SK-N-SH (cell line): ENCODE results near the gene TMEM179. TPM values are rescaled to one million over a fixed set of nuclear protein-coding genes. Genes with fewer than 3 reads are reported as not detected.

Experiments used
- CTCF ChIA-PET: fragments of 300-600, 350-600 bp; formaldehyde crosslinking; extraction: SDS; loops from one replicate; lab custom pipeline; 2021; lab: Yijun Ruan, JAX
- POLR2A ChIA-PET: fragments of 350-600 bp; sonication (Branson Sonifier 250); formaldehyde crosslinking; extraction: SDS; loops from one replicate; lab custom pipeline; 2020; ENCODE audit warnings: antibody characterized with exemption, inconsistent platforms; lab: Yijun Ruan, JAX
- DNase-seq: peaks from one replicate; pipeline ENCODE4 v3.0.0; 2012
- H2AFZ ChIP-seq: fragments of 200-600 bp; sonication (generic); 2 replicates; pipeline ENCODE4 v1.8.1; 2016; ENCODE audit warnings: antibody characterized with exemption, mild to moderate bottlenecking, low read depth
- H3F3A ChIP-seq: fragments of 200-600 bp; sonication (generic); replicated peaks from 2 replicates; pipeline ENCODE3; 2016; ENCODE audit warnings: antibody characterized with exemption, mild to moderate bottlenecking; ENCODE audit not compliant: insufficient read depth
- H3K27ac ChIP-seq, 2 experiments: fragments of 200-500 bp in 1 of 2; fragments of 200-600 bp in 1 of 2; sonication (Bioruptor generic) in 1 of 2; sonication (generic), shearing (Covaris generic) in 1 of 2; 2 replicates each; pipeline versions ENCODE4 v1.5.1 to v1.6.1; 2014 to 2016; ENCODE audit warnings: low read depth in 2 of 2, inconsistent platforms in 1 of 2, low read length in 1 of 2, mild to moderate bottlenecking in 1 of 2, mixed read lengths in 1 of 2
- H3K27me3 ChIP-seq: fragments of 200-600 bp; sonication (generic), shearing (Covaris generic); 2 replicates; pipeline ENCODE4 v1.6.1; 2016; ENCODE audit warnings: mixed run types; ENCODE audit not compliant: insufficient read depth
- H3K36me3 ChIP-seq, 2 experiments: fragments of 200-500 bp in 1 of 2; fragments of 200-600 bp in 1 of 2; sonication (Bioruptor generic) in 1 of 2; sonication (generic) in 1 of 2; replicated peaks in 1 of 2; 2 replicates each; pipeline versions ENCODE3 to v1.5.1; 2014 to 2016; ENCODE audit warnings: low read length in 1 of 2, mild to moderate bottlenecking in 1 of 2; ENCODE audit not compliant: insufficient read depth in 2 of 2, control insufficient read depth in 1 of 2
- H3K4me1 ChIP-seq, 2 experiments: fragments of 200-500 bp in 1 of 2; fragments of 200-600 bp in 1 of 2; sonication (Bioruptor generic) in 1 of 2; sonication (generic), shearing (Covaris generic) in 1 of 2; 2 replicates each; pipeline versions ENCODE4 v1.5.1 to v1.6.1; 2014 to 2016; ENCODE audit warnings: low read depth in 1 of 2, low read length in 1 of 2, mixed run types in 1 of 2; ENCODE audit not compliant: insufficient read depth in 2 of 2, control insufficient read depth in 1 of 2
- H3K4me2 ChIP-seq: fragments of 200-600 bp; sonication (generic), shearing (Covaris generic); 2 replicates; pipeline ENCODE4 v1.6.1; 2017; ENCODE audit warnings: mixed run types
- H3K4me3 ChIP-seq, 2 experiments: fragments of 200-500 bp in 1 of 2; fragments of 200-600 bp in 1 of 2; sonication (Bioruptor generic) in 1 of 2; sonication (generic), shearing (Covaris generic) in 1 of 2; 2 replicates each; pipeline versions ENCODE4 v1.5.1 to v1.8.1; 2014 to 2016; ENCODE audit warnings: low read depth in 2 of 2, inconsistent platforms in 1 of 2, low read length in 1 of 2, mild to moderate bottlenecking in 1 of 2, mixed read lengths in 1 of 2, moderate library complexity in 1 of 2
- H3K79me2 ChIP-seq: fragments of 200-600 bp; sonication (generic); 2 replicates; pipeline ENCODE4 v1.8.1; 2017; ENCODE audit warnings: mild to moderate bottlenecking; ENCODE audit not compliant: insufficient read depth
- H3K9ac ChIP-seq: fragments of 200-600 bp; sonication (generic); 2 replicates; pipeline ENCODE4 v1.6.1; 2017; ENCODE audit warnings: mixed run types
- H3K9me2 ChIP-seq: fragments of 200-600 bp; sonication (generic); 2 replicates; pipeline ENCODE4 v1.6.1; 2017; ENCODE audit warnings: mixed run types
- H3K9me3 ChIP-seq: fragments of 200-600 bp; sonication (generic); 2 replicates; pipeline ENCODE4 v1.6.1; 2017; ENCODE audit warnings: mixed run types, mild to moderate bottlenecking, moderate library complexity
- H4K20me1 ChIP-seq: fragments of 200-600 bp; sonication (generic); 2 replicates; pipeline ENCODE4 v1.6.1; 2017; ENCODE audit warnings: mild to moderate bottlenecking, mixed run types; ENCODE audit not compliant: insufficient read depth
- CHD2 ChIP-seq: fragments of 150-350 bp; IDR thresholded peaks from 2 replicates; pipeline ENCODE4 v1.6.1; 2018; ENCODE audit warnings: low read length; ENCODE audit not compliant: partially characterized antibody
- EP300 ChIP-seq, 2 experiments: IDR thresholded peaks; 2 replicates each; pipeline versions ENCODE4 v1.4.0 to v1.6.1; 2012; ENCODE audit warnings: borderline replicate concordance in 1 of 2, low read depth in 1 of 2, low read length in 1 of 2
- EZH2phosphoT487 ChIP-seq: fragments of 200-600 bp; sonication (generic); IDR thresholded peaks from 2 replicates; pipeline ENCODE4 v1.6.1; 2017; ENCODE audit warnings: low read depth, mixed run types, mild to moderate bottlenecking, antibody characterized with exemption, moderate library complexity, borderline replicate concordance
- FOSL2 ChIP-seq: IDR thresholded peaks from 2 replicates; pipeline ENCODE4 v1.4.0; 2012; ENCODE audit warnings: low read depth, mild to moderate bottlenecking, moderate library complexity, borderline replicate concordance
- IRF3 ChIP-seq: fragments of 150-350 bp; IDR thresholded peaks from 2 replicates; pipeline ENCODE4 v1.6.1; 2016; ENCODE audit warnings: mild to moderate bottlenecking, low read depth, low read length
- MAX ChIP-seq: IDR thresholded peaks from 2 replicates; pipeline ENCODE4 v1.4.0; 2012; ENCODE audit warnings: low read depth
- MXI1 ChIP-seq: IDR thresholded peaks from 2 replicates; pipeline ENCODE4 v1.6.1; 2012; ENCODE audit warnings: mild to moderate bottlenecking, low read depth, low read length, improper control_type of control experiment
- RCOR1 ChIP-seq: fragments of 150-350 bp; IDR thresholded peaks from 2 replicates; pipeline ENCODE4 v1.6.1; 2017; ENCODE audit warnings: antibody characterized with exemption, low read length
- REST ChIP-seq: IDR thresholded peaks from 2 replicates; pipeline ENCODE4 v1.6.1; 2012; ENCODE audit warnings: mild to moderate bottlenecking, low read depth, low read length, moderate library complexity
- RXRA ChIP-seq: IDR thresholded peaks from 2 replicates; pipeline ENCODE4 v1.4.0; 2012; ENCODE audit warnings: low read depth, mild to moderate bottlenecking, borderline replicate concordance
- SMC3 ChIP-seq: IDR thresholded peaks from 2 replicates; pipeline ENCODE4 v1.6.1; 2012; ENCODE audit warnings: low read depth, low read length, improper control_type of control experiment
- USF2 ChIP-seq: fragments of 150-350 bp; IDR thresholded peaks from 2 replicates; pipeline ENCODE4 v1.6.1; 2017; ENCODE audit warnings: antibody characterized with exemption, low read length, low read depth, borderline replicate concordance
- YY1 ChIP-seq: IDR thresholded peaks from 2 replicates; pipeline ENCODE4 v1.4.0; 2012; ENCODE audit warnings: low read depth, mild to moderate bottlenecking
- WGBS: methylation state at CpG from one replicate; pipeline ENCODE4 v1.1.6; 2017; ENCODE audit warnings: low lambda C conversion rate; 5-methylcytosine and 5-hydroxymethylcytosine counted together
- polyA plus RNA-seq, 3 experiments: library from polyadenylated mRNA; depleted of rRNA; stranded (reverse); fragments of >200 nt; gene quantifications; 2 replicates each; pipeline ENCODE4 v1.2.3, GENCODE V29; 2012

The TMEM179 gene
- polyA plus RNA-seq, 1 of the 3 experiments (the other 2 are of a cell fraction): 1.7 TPM

GRCh38 chr14:104597576-104597975 is 7.0 kb downstream of the TMEM179 start:
- no peaks in the 10 kb centered on the region for H3F3A ChIP-seq
- no peaks in the 10 kb centered on the region for H3K36me3 ChIP-seq
- no peaks in the 10 kb centered on the region for H3K27me3 ChIP-seq
- no peak for TF ChIP-seq EP300 (IDR thresholded peaks at IDR 0.05; ENCODE audit: borderline replicate concordance in 1 of 2, low read depth in 1 of 2, low read length in 1 of 2)
- TF ChIP-seq USF2: no peak
- no peak for TF ChIP-seq RCOR1
- TF ChIP-seq CHD2: no peak
- no peak for TF ChIP-seq MXI1
- no peak for TF ChIP-seq YY1
- no peak for TF ChIP-seq SMC3
- TF ChIP-seq EZH2phosphoT487: no peak
- no peak for TF ChIP-seq REST
- TF ChIP-seq FOSL2: no peak
- no peak for TF ChIP-seq IRF3
- TF ChIP-seq MAX: no peak
- TF ChIP-seq RXRA: no peak
- H3K9me3 ChIP-seq: no peaks in the 10 kb centered on the region
- no peak for DNase-seq
- H3K79me2 ChIP-seq: no peaks in the 10 kb centered on the region
- H3K9me2 ChIP-seq: no peaks in the 10 kb centered on the region
- H3K27ac ChIP-seq: peak overlapping the region in 1 of 2 experiments; percentile 70; a peak in 1 of 4 replicates
- no peak overlapping the region for H2AFZ ChIP-seq
- H3K4me1 ChIP-seq: peaks cover 0 to 85% of the 10 kb centered on the region in 2 experiments; a peak in 2 of 4 replicates
- 88% methylated on average over 9 of the region's 11 CpGs for WGBS
- H3K4me2 ChIP-seq: no peak overlapping the region
- ChIA-PET CTCF (interaction anchor here (0.6 to 2.4 kb wide), 4 partner anchors 18 to 461 kb away, joined by 3 to 8 read pairs (median 3); partner anchors contain the start of gene C14orf180), POLR2A (interaction anchor here (1.2 kb wide), 1 partner anchor 136 kb away, joined by 3 read pairs; no protein-coding TSS in a partner anchor)
- no peak overlapping the region for H3K4me3 ChIP-seq
- H4K20me1 ChIP-seq: no peaks in the 10 kb centered on the region
- no peak overlapping the region for H3K9ac ChIP-seq
